COLO668 (cell line): ENCODE results near the gene ARMC7.
"Not testable (repeated sequence)": the region's sequence is repeated elsewhere in the genome, so short reads cannot be mapped to it uniquely, and the experiment has no call there.

Source experiments
- DNase-seq: peaks from one replicate; lab custom pipeline; 2025; ENCODE audit not compliant: unreplicated experiment; lab: John Stamatoyannopoulos, UW

The ARMC7 gene

DNA sequence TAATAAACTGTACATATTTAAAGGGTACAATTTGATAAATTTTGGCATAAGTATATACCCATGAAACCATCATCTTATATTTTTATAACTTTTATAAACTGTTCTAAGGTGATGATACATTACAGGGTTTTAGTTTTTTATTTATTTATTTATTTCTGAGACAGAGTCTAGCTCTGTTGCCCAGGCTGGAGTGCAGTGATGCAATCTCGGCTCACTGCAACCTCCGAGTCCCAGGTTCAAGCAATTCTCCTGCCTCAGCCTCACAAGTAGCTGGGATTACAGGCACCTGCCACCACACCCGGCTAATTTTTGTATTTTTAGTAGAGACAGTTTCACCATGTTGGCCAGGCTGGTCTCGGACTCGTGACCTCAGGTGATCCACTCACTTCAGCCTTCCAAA, 18.2 kb downstream of the ARMC7 start:
- DNase-seq = not testable (repeated sequence)

DNA sequence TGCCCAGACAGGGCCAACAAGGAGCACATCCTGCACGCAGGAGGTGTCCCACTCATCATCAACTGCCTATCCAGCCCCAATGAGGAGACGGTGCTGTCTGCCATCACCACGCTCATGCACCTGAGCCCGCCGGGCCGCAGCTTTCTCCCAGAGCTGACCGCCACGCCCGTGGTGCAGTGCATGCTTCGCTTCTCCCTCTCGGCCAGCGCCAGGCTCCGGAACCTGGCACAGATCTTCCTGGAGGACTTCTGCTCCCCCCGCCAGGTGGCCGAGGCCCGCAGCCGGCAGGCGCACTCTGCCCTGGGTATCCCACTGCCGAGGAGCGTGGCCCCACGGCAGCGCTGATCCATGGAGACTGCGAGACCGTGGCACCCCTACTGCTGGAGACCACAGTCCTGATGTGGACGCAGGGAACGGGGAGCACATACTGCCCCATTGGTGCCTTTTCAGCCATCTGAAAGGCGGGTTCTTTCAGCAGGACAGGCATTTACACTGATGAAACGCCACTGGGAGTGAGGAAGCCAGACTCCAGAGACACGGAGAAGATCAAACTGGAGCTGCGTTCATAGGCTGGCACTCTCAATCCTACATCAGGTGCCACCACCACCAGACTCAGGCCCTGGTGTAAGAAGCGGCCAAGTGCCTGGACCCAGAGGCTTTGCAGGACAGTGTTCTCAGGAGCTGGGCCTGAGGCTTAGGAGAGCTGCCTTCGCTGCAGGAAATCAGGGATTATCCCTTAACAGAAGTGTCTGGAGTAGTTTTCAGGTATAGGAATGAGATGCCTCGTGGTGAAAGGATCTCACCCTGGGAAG, 19.1 kb downstream of the ARMC7 start:
- DNase-seq = no peak

- no peak for DNase-seq
Measured at GRCh38 chr17:75129576-75129975, 19.8 kb downstream of the ARMC7 start.

GRCh38 chr17:75130059-75130631, 20.4 kb downstream of the ARMC7 start:
- no peak for DNase-seq

DNA sequence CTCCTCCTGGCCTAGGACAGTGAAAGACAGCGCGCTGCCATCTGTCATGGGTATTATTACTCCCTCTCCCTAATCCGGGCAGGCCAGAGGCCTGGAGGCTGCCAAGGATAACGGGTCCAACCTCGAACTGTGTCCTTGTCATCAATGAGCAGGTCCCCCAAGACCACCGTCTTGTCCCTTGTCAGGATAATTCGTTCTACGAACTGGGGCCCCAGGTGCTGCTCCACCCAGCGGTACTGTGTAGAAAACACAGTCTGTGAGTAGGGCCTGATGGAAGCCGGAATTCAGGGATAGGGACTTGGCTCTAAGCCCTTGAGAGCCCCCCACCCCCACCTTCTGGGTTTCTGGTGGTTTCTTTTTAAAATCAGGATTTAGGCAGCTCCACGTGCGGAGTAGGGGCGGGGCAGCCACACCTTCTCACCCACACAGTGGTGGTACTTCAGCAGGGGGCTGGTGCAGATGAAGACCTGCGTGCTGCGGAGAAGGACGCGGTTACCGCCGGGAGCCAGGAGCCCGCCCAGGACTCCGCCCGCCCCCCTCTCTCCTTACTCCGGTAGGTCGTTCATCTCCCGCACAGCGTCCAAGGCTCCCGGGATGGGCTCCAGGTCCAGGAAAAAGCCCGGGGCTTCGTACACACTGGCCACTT, 21.0 kb downstream of the ARMC7 start:
- peak; percentile 49 for DNase-seq

- DNase-seq = peak; percentile 85
Measured at GRCh38 chr17:75131278-75132017, 21.7 kb downstream of the ARMC7 start, which contains the start of gene NT5C. Gene NT5C, minus strand, starts transcription at chr17:75131742. Its CDS starts 35 bp downstream, at chr17:75131707.

DNA sequence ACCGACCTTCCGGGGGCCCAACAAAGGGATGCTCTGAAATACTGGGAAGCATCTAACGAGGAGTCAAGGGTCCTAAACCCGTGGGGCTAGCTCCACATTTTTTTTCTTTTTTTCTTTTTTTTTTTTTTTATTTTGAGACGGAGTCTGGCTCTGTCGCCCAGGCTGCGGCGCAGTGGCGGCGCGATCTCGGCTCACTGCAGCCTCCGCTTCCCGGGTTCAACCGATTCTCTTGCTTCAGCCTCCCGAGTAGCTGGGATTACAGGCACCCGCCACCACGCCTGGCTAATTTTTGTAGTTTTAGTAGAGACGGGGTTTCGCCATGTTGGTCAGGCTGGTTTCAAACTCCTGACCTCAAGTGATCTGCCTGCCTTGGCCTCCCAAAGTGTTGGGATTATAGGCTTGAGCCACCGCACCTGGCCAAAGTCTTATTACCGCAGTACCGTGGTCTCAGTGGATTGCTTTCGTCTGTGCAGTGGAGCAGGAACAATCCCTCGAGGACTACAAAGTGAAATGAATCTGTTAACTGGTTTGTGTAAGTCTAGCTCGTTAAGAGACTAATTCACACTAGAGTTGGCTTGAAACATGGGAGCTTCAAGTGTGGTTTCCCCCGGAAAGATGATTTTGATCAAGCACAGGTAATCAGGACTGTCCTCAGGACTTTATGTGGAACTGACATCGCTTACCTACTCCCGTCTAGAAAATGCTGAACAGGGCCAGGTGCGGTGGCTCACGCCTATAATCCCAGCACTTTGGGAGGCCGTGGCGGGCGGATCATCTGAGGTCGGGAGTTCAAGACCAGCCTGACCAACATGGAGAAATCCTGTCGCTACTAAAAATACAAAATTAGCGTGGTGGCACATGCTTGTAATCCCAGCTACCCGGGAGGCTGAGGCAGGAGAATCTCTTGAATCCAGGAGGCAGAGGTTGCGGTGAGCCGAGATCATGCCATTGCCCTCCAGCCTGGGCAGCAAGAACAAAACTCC, 22.5 kb downstream of the ARMC7 start:
- not testable (repeated sequence) for DNase-seq

- no peak for DNase-seq
Measured at GRCh38 chr17:75133001-75133400, 23.2 kb downstream of the ARMC7 start.

- DNase-seq = not testable (repeated sequence)
Measured at GRCh38 chr17:75133607-75134347, 24.0 kb downstream of the ARMC7 start.

DNA sequence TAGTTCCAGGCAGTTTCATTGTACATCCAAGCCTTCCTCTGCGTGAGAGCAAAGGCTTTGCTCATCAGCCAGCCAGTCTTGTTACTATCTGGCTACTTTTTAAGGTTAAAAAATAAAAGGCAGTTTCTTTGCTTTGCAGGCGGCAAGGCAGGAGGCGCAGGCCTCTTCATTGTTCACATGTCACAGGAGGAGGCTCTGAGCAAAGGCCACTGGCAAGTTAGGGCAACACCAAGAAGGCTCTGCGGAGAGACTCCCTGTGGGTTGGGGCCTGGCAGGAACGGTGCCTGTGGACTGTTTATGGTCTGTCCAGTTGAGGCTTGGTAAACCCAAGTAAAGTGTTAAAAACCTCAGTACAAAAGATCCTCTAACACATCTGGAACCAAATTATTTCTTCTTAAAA, 25.7 kb downstream of the ARMC7 start:
- DNase-seq = no peak

GRCh38 chr17:75135946-75136345, 26.2 kb downstream of the ARMC7 start:
- DNase-seq = no peak

DNA sequence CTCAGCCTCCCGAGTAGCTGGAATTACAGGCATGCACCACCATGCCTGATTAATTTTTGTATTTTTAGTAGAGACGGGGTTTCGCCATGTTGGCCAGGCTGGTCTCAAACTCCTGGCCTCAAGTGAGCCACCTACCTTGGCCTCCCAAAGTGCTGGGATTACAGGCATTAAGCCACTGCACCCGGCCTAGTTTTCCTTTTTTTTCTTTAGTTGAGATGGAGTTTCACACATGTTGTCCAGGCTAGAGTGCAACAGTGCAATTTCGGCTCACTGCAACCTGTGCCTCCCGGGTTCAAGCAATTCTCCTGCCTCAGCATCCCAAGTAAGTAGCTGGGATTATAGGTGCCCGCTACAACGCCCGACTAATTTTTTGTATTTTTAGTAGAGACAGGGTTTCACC, 28.0 kb downstream of the ARMC7 start:
- DNase-seq = not testable (repeated sequence)

DNA sequence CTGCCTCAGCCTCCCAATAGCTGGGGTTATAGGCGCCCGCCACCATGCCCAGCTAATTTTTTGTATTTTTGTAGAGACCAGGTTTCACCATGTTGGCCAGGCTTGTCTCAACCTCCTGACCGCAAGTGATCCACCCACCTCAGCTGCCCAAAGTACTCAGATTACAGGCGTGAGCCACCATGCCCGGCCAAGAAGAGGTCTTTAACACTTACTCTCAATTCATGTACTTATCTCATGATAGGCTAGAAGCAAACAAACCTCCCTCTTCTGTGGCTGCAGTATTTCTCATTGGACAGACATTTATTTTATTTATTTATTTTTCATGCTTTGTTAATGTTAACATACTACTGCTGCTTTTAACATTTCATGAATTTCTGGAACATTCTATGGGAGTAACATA, 28.8 kb downstream of the ARMC7 start:
- DNase-seq = no peak

GRCh38 chr17:75142236-75142971, 32.6 kb downstream of the ARMC7 start:
- no peak for DNase-seq

DNA sequence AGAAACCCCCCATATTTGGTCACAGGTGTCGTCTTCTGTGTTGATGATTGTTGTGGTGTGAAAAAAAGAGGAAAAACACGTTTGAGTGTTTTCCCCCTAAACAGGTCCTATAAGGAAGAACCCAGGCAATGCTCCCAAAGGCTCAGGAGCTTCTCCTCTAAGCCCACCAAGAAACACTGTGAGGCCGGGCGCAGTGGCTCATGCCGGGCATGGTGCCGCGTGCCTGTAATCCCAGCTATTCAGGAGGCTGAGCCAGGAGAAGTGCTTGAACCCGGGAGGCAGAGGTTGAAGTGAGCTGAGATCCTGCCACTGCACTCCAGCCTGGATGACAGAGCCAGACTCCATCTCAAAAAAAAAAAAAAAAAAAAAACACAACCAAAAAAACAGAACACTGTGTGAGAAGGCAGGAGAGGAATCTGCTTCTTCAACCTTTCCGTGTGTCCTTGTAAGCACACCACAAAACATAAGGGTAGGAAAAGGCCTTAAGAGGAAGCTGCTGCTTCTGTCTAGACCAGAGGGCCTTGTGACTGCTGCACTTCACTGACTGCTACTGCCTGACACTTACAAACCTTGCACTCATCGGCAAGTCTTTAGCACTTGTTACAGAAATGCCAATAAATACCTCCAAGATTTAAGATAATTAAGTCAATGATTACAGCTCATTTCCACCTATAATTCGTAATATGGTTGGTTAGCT, 35.2 kb downstream of the ARMC7 start:
- no peak for DNase-seq

DNA sequence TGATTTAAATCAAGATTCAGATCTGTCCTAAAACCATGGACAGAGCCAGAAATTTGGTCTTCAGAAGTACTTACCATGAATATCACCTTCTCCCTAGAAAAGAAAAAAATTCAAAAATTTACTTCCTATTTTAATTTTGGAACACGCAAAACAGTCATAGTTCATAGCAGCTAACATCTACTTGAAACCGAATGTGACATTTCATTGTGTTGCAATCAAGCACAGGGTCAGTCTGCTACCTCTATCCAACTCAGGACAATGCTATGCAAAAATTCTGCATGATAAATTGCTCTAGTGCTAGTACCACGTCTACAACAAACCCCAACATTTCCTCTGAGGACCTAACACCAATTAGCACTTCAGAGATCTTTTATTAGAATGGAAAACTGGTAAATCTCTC, 36.8 kb downstream of the ARMC7 start:
- no peak for DNase-seq

DNA sequence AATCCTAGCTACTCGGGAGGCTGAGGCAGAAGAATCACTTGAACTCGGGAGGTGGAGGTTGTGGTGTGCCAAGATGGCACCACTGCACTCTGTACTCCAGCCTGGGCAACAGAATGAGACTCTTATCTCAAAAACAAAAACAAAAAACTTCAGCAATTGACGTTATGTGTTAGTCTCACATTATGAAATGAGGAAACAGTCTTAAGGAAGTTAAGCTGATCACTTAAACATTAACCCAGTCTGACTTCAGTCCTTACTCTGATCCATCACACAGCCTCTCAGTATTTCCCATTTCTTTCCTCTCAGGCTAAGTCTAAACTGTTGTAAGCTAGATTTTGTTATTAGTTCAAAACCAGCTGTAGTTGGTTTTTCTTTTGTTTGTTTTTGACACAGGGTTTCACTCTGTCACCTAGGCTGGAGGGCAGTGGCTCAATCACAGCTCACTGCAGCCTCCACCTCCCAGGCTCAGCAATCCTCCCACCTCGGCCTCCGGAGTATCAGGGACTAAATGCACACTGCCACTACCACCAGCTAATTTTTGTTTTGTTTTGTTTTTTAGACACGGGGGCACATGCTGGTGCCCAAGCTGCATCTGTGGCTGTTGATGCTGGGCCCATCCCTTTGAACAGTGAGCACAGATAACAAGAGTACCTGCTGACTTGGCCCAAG, 38.2 kb downstream of the ARMC7 start:
- DNase-seq = no peak

- peak; percentile 4 for DNase-seq
Measured at GRCh38 chr17:75151930-75152329, 42.2 kb downstream of the ARMC7 start.
